IPS-18a (cell line): ENCODE data around the gene EIF4EBP2.

Source experiments
- H3K27ac ChIP-seq: one replicate; pipeline ENCODE4 v1.5.1; 2013; ENCODE audit warnings: low read length
- H3K27me3 ChIP-seq: one replicate; pipeline ENCODE4 v1.6.1; 2013; ENCODE audit warnings: mild to moderate bottlenecking, low read length; ENCODE audit not compliant: control insufficient read depth, insufficient read depth
- H3K36me3 ChIP-seq: one replicate; pipeline ENCODE4 v1.6.1; 2013; ENCODE audit warnings: low read depth, low read length; ENCODE audit not compliant: control insufficient read depth
- H3K4me1 ChIP-seq: one replicate; pipeline ENCODE4 v1.6.1; 2013; ENCODE audit warnings: low read depth, low read length; ENCODE audit not compliant: control insufficient read depth
- H3K4me3 ChIP-seq: one replicate; pipeline ENCODE4 v1.5.1; 2013; ENCODE audit warnings: low read length
- H3K9ac ChIP-seq: one replicate; pipeline ENCODE4 v1.6.1; 2013; ENCODE audit warnings: mild to moderate bottlenecking, low read length, moderate library complexity
- H3K9me3 ChIP-seq: one replicate; pipeline ENCODE4 v1.6.1; 2013; ENCODE audit warnings: low read depth, low read length; ENCODE audit not compliant: control insufficient read depth

Gene EIF4EBP2

DNA sequence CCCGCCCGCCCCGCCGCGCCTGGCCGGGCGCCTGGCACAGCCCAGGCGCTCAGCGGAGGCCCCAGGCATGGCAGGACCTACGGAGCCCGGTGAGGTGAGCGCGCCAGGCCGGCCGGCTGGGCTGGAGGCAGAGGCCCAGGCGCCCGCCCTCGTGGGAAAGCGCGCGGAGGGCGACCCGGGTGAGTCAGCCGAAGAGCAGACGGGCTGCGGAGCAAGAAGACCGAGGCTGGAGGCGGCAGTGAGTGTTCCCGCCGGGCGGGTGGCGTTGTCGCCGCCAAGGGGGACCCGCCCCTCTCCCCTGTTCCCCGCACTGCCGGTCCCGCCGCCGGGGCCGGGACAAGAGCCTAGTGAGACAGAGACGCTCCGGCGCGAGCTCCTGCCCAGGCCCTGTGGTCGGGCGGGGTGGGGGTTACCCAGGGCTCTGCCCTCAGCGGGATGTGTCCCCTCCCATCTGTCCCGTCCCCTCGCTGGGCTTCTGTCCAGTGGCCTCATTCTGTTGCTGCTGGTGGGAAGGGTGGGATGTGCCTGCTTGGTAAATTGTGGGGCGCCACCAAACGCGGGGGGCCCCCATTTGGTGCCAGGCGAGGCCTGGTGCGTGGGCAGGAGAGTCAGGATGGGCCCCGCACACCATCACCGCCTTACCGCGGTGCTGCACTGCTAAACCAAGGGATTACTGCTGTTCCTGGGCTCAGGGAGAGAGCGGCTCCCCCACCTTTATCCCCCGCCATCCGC lies 54.5 kb downstream of the EIF4EBP2 start:
- H3K4me3 ChIP-seq = peak overlapping the region; percentile 54
- no peak overlapping the region for H3K27ac ChIP-seq
- H3K36me3 ChIP-seq = no peaks in the 10 kb centered on the region
- H3K4me1 ChIP-seq = peaks cover 42% of the 10 kb centered on the region
- peaks cover 64% of the 10 kb centered on the region for H3K27me3 ChIP-seq
- H3K9me3 ChIP-seq = no peaks in the 10 kb centered on the region
- H3K9ac ChIP-seq = no peak overlapping the region

DNA sequence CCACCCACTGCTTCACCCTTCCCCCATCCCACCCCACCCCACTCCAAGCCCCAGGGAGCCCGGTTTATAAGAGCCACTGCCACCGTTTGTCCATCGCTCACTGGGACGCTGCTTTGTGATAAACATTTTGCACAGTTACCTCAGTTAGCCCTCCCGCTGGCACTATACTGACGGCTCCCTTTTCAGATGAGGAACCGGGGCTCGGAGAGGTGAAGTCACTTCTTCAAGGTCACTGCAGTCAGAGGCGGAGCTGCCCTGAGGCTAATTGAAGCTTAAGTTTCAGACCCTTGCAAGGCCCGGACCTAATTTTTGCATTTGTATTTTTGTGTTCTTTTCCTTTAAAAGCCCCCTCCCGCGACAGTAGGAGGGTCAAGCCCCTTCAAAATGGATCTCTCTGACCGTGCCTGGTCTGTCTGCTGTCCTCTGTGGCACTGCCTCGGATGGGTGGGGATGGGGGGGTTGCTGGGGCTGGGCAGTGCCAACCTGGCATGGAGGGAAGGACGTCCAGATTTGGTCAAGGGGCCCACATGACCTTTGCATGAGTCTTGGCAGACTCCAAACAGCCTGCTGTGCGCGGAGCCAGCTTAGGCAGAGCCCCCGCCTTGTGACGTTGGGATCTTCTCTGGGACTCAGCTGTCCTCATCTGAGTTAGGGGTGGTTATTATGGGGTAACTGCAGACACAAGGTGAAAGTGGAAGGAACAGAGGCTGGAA lies 55.3 kb downstream of the EIF4EBP2 start:
- H3K9ac ChIP-seq = no peak overlapping the region
- peaks cover 61% of the 10 kb centered on the region for H3K27me3 ChIP-seq
- no peak overlapping the region for H3K27ac ChIP-seq
- no peaks in the 10 kb centered on the region for H3K36me3 ChIP-seq
- no peaks in the 10 kb centered on the region for H3K9me3 ChIP-seq
- H3K4me1 ChIP-seq = peaks cover 42% of the 10 kb centered on the region
- H3K4me3 ChIP-seq = peak overlapping the region; percentile 54

DNA sequence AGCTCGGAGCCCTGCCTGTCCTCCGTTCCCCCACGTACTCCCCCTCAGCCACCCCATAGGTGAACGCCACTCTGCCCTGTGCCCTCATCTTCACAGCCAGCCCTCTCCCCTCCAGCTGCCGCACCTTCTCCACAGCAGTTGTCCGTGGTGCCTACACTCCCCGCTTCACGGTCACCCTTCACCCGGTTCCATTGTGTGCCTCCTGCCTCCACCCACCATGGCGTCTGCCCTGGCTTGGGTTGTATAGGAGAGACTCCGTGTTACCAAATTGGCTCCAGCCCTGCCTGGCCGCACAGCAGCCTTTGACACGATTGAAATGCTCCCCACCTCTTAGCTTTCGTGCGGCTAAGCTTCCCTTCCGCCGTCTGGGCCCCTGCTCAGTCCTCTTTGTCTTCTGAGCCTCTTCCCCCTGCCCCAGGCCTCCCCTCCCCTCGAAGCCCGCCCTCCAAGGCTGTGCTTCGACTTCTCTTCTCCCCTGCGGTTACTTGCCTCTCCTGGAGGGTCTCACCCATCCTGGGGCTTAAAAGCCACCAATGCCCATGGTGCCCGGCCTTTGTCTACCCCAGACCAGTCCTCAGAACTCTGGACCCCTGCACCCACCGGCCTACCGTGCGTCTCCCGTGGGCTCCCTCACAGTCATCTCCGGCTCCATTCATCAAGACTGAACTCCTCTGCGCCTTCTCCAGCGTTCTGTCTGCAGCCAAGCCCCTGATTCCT lies 56.0 kb downstream of the EIF4EBP2 start:
- Histone ChIP-seq H3K4me3 (no peak overlapping the region), H3K4me1 (peaks cover 41% of the 10 kb centered on the region), H3K9me3 (no peaks in the 10 kb centered on the region), H3K36me3 (no peaks in the 10 kb centered on the region), H3K27ac (no peak overlapping the region), H3K9ac (no peak overlapping the region), H3K27me3 (peaks cover 60% of the 10 kb centered on the region)

DNA sequence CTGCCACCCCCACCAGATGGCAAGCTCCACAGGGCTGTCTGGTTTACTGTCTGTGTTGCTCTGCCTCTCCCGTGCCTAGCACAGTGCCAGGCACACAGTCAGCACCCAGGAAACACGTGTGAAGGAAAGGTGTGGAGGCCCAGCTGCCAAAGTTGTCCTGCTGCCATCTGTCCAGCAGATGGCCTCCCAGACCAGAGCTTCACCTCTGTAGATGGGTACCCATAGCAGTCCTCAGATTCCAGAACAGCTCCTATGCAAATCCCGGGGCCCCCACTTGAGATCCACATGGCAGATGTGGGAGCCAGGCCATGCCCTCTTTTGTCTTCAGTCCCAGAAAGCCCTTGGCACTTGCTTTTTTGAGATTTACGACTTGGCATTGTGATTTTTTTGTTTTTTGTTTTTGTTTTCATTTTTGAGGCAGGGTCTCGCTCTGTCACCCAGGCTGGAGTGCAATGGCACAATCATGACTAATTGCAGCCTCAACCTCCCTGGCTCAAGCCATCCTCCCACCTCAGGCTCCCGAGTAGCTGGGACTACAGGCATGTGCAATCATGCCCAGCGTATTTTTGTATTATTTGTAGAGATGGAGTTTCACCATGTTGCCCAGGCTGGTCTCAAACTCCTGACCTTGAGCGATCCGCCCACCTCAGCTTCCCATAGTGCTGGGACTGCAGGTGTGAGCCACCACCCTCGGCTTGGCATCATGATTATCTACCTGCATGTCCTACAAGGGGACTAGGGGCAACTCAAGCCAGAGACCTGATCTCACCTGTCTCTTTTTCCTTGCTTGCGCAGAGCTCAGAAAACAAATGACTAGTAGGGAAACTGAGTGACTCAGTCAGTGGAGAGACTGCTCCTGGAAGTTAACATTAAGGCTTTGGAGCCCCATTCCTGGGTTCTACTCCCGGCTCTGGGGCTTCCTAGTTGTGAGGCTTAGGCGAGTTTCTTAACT lies 57.7 kb downstream of the EIF4EBP2 start:
- Histone ChIP-seq H3K27ac (no peak overlapping the region), H3K27me3 (peaks cover 42% of the 10 kb centered on the region), H3K9me3 (no peaks in the 10 kb centered on the region)

DNA sequence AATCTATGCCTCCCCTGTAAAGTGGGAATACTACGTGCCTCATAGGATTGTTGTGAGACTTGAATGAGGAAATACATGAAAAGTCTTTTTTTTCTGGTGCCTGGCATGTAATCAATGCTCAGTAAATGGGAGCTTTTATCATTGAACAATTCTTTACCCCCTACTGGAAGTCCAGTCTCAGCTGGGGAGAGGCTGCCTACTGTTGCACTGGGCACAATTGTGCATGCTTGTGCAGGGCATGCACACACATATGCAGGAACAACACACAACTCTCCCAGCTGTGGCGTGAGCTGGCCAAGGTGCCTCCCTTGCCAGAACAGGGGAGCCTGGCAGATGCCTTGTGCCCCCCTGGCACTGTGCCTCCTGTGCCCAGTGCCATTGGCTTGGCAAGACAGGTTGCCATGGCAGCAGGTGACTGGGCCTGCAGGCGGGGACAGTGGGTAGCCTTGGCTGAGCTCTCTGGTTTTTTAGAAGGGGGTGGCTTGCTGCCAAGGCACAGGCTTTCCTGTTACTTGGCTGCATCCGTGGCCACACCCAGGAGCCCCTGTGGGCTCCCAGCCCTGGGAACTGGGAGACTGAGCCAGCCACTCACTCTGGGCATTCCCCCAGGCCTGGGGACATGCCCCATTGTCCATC lies 58.5 kb downstream of the EIF4EBP2 start:
- H3K4me3 ChIP-seq = no peak overlapping the region
- H3K9ac ChIP-seq = no peak overlapping the region
- H3K36me3 ChIP-seq = no peaks in the 10 kb centered on the region
- H3K27ac ChIP-seq = no peak overlapping the region
- peaks cover 21% of the 10 kb centered on the region for H3K4me1 ChIP-seq
- peaks cover 34% of the 10 kb centered on the region for H3K27me3 ChIP-seq
- no peaks in the 10 kb centered on the region for H3K9me3 ChIP-seq

More for the DNA sequence above, 57.7 kb downstream of the EIF4EBP2 start:
- H3K9ac ChIP-seq = no peak overlapping the region
- no peaks in the 10 kb centered on the region for H3K36me3 ChIP-seq
- peaks cover 25% of the 10 kb centered on the region for H3K4me1 ChIP-seq
- H3K4me3 ChIP-seq = no peak overlapping the region

DNA sequence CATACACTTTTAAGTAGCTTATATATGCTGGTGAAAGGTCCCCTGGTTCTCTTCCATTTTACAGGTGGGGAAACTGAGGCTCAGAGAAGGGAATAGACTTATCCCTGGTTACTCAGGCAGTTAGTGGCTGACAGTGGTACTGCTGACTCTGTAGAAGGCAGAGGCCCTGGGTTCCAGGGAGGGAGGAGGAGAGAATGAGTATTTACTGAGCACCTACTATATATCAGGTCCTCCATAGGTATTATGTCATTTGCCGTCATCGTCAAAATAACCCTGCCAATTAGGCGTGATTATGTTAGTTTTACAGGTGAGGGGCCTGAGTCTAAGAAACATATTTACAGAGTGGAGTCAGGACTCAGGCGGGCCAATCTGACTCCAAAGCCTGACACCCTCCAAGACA lies 61.3 kb downstream of the EIF4EBP2 start:
- no peak overlapping the region for H3K9ac ChIP-seq
- H3K36me3 ChIP-seq = no peaks in the 10 kb centered on the region
- H3K4me1 ChIP-seq = peaks cover 5% of the 10 kb centered on the region
- no peak overlapping the region for H3K4me3 ChIP-seq
- no peak overlapping the region for H3K27ac ChIP-seq
- H3K27me3 ChIP-seq = peaks cover 6% of the 10 kb centered on the region
- H3K9me3 ChIP-seq = no peaks in the 10 kb centered on the region

DNA sequence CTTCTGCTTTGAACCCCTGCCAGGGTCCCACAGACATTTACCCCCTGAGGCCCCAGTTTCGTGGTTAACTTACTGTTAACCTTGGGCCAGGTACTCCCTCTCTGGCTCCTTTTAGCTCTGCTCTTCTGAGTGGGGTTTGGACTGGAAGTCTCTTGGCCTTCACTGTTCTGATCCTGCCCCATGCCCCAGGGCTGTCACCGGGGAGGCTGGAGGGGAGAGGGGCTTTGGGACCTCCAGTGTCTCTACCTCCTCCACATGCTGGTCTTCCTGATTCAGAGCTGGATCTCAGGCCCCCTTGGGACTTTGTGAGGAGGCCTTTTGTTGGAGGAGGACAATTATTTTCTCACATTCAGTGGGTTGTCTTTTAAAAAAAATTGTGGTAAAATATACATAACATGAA lies 61.9 kb downstream of the EIF4EBP2 start:
- no peak overlapping the region for H3K27ac ChIP-seq
- peaks cover 3% of the 10 kb centered on the region for H3K27me3 ChIP-seq
- H3K9ac ChIP-seq = no peak overlapping the region
- H3K36me3 ChIP-seq = no peaks in the 10 kb centered on the region
- no peak overlapping the region for H3K4me3 ChIP-seq
- no peaks in the 10 kb centered on the region for H3K9me3 ChIP-seq
- peaks cover 5% of the 10 kb centered on the region for H3K4me1 ChIP-seq

DNA sequence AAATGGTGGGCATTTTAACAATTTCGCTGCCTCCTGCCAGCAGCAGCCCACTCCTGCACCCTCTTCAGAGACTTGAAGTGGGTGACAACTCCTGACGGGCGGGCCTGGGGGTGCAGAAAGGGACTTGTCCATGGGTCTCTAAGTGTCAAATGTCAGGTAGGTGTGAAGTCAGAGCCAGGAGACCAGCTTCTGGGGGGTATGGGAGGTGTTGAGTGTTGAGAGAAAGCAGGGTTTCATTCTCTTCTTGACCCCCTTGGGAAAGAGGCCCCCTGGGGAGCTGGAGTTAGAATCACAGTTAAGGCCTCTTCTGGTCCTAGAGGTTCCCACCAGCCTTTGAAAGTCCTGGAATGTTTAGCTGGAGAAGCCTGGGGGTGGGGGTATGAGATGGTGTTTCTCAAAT lies 63.0 kb downstream of the EIF4EBP2 start:
- H3K4me3 ChIP-seq = no peak overlapping the region
- no peak overlapping the region for H3K9ac ChIP-seq
- H3K9me3 ChIP-seq = no peaks in the 10 kb centered on the region
- H3K27me3 ChIP-seq = no peaks in the 10 kb centered on the region
- H3K27ac ChIP-seq = no peak overlapping the region
- H3K4me1 ChIP-seq = peaks cover 5% of the 10 kb centered on the region
- H3K36me3 ChIP-seq = no peaks in the 10 kb centered on the region

DNA sequence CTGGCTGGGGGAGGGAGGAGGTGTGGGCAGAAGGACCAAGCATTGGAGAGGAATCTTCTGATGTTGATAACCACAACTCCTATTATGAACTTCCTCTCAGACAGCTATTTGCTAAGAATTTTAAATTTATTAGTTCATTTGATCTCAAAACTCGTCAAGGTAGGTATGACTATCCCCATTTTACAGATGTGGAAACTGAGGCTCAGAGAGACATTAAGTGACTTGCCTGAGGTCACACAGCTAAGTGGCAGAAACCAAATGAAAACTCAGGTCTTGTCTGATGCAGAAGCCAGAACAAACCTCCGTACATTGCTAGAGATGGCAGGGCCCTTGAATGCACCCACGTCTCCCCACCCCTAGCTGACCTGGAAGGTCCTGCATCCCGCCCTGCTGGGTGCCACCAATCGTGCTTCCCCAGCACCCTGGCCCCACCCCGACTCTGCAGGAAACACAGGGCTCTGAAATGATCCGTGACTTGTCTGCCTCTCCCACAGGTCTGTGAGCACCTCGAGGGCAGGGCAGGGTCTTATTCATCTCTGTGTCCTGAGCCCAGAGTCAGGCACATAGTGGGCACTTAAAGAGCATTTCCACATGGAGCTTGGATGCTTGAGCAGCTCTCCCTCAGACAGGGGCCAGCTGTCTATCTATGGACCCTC lies 69.0 kb downstream of the EIF4EBP2 start:
- Histone ChIP-seq H3K4me3 (no peak overlapping the region), H3K9me3 (no peaks in the 10 kb centered on the region), H3K27me3 (peaks cover 10% of the 10 kb centered on the region), H3K4me1 (peaks cover 12% of the 10 kb centered on the region), H3K36me3 (no peaks in the 10 kb centered on the region), H3K27ac (no peak overlapping the region), H3K9ac (no peak overlapping the region)

DNA sequence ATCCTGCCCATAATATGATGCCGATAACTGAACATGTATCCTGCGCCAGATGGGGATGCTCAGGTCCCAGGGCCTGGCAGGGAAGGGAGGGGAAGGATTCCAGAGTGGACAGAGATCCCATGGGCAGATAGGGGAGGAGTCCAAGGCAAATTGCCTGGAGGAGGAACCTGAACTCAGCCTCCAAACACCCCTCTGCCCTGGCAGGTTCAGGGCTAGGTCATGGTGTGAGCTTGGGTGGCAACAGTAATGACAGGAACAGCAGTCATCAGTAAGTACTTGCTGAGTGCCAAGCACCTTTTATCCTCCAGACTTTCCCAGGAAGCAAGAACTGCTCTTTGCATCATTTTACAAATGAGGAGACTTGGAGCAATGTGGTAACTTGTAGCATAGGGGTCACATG lies 70.8 kb downstream of the EIF4EBP2 start:
- Histone ChIP-seq H3K9me3 (no peaks in the 10 kb centered on the region), H3K4me1 (peaks cover 12% of the 10 kb centered on the region), H3K27ac (no peak overlapping the region), H3K27me3 (peaks cover 14% of the 10 kb centered on the region), H3K36me3 (no peaks in the 10 kb centered on the region), H3K9ac (no peak overlapping the region), H3K4me3 (no peak overlapping the region)
